Fibroblast of villous mesenchyme (primary cell): ENCODE data around the gene SRCIN1. TPM values are rescaled to one million over a fixed set of nuclear protein-coding genes. Genes with fewer than 3 reads are reported as not detected.
"Not testable (repeated sequence)": the region's sequence is repeated elsewhere in the genome, so short reads cannot be mapped to it uniquely, and the experiment has no call there.

ENCODE experiments used
- DNase-seq: peaks from one replicate; pipeline ENCODE4 v3.0.0-alpha.2; 2010; ENCODE audit warnings: low read depth
- H3K4me3 ChIP-seq: 2 replicates; pipeline ENCODE4 v1.5.1; 2011; ENCODE audit warnings: low read depth, mild to moderate bottlenecking, low read length
- total RNA-seq: library from RNA; depleted of rRNA; stranded (reverse); fragments of >200 nt; gene quantifications from 2 replicates; pipeline ENCODE4 v1.2.3, GENCODE V29; 2012
- TF ChIP-seq, protein P1 (sequence below): IDR thresholded peaks from 2 replicates; pipeline ENCODE4 v1.5.1; 2012; ENCODE audit warnings: low read depth, mild to moderate bottlenecking, low read length; ENCODE audit not compliant: insufficient read depth

Gene SRCIN1, protein sequence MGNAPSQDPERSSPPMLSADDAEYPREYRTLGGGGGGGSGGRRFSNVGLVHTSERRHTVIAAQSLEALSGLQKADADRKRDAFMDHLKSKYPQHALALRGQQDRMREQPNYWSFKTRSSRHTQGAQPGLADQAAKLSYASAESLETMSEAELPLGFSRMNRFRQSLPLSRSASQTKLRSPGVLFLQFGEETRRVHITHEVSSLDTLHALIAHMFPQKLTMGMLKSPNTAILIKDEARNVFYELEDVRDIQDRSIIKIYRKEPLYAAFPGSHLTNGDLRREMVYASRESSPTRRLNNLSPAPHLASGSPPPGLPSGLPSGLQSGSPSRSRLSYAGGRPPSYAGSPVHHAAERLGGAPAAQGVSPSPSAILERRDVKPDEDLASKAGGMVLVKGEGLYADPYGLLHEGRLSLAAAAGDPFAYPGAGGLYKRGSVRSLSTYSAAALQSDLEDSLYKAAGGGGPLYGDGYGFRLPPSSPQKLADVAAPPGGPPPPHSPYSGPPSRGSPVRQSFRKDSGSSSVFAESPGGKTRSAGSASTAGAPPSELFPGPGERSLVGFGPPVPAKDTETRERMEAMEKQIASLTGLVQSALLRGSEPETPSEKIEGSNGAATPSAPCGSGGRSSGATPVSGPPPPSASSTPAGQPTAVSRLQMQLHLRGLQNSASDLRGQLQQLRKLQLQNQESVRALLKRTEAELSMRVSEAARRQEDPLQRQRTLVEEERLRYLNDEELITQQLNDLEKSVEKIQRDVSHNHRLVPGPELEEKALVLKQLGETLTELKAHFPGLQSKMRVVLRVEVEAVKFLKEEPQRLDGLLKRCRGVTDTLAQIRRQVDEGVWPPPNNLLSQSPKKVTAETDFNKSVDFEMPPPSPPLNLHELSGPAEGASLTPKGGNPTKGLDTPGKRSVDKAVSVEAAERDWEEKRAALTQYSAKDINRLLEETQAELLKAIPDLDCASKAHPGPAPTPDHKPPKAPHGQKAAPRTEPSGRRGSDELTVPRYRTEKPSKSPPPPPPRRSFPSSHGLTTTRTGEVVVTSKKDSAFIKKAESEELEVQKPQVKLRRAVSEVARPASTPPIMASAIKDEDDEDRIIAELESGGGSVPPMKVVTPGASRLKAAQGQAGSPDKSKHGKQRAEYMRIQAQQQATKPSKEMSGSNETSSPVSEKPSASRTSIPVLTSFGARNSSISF
- not detected in 2 replicates for total RNA-seq

DNA sequence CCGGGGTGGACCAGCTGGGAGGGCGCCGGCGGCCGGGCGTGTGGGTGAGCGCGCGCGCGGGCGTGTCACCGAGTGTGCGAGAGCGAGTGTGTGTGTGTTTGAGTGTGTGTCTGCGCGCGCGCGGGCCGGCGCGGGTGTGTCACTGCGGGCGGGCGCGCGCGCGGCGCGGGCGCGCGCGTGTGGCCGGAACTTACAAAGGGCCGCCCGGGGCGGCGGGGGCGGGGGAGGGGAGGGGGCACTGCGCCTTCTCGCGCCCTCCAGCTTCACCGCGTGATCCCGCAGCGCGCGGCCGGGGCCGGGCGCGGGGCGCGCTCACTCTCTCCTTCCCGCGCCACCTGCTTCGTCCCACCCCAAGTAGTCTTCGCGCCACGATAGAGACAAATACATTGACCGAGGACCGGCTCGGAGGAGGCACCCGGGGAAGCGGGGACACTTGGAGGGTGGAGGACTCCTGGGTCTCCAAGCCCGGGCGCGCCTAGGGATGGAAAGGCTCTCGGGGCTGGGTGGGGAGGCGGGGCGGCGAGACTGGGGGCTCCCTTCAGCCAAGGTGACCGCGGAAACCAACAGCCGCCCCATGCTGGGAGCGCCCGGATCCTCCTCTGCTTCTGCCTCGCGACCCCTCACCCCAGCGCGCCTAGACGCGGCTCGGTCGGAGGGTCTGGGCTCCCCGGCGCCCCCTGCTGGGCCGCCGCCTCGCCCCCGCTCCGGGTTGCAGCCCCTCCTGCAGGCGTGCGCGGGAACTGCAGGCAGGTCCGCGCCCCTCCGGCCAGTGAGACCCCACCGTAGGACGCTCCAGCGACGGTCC, at the start of gene SRCIN1:
Gene SRCIN1 (minus strand): TSS at position 112 of the 805 bp plus-strand sequence. CDS start 247 bp downstream, outside the sequence.
- TF ChIP-seq, protein P1, sequence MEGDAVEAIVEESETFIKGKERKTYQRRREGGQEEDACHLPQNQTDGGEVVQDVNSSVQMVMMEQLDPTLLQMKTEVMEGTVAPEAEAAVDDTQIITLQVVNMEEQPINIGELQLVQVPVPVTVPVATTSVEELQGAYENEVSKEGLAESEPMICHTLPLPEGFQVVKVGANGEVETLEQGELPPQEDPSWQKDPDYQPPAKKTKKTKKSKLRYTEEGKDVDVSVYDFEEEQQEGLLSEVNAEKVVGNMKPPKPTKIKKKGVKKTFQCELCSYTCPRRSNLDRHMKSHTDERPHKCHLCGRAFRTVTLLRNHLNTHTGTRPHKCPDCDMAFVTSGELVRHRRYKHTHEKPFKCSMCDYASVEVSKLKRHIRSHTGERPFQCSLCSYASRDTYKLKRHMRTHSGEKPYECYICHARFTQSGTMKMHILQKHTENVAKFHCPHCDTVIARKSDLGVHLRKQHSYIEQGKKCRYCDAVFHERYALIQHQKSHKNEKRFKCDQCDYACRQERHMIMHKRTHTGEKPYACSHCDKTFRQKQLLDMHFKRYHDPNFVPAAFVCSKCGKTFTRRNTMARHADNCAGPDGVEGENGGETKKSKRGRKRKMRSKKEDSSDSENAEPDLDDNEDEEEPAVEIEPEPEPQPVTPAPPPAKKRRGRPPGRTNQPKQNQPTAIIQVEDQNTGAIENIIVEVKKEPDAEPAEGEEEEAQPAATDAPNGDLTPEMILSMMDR = peak; percentile 77
- DNase-seq = peak; percentile 7

DNA sequence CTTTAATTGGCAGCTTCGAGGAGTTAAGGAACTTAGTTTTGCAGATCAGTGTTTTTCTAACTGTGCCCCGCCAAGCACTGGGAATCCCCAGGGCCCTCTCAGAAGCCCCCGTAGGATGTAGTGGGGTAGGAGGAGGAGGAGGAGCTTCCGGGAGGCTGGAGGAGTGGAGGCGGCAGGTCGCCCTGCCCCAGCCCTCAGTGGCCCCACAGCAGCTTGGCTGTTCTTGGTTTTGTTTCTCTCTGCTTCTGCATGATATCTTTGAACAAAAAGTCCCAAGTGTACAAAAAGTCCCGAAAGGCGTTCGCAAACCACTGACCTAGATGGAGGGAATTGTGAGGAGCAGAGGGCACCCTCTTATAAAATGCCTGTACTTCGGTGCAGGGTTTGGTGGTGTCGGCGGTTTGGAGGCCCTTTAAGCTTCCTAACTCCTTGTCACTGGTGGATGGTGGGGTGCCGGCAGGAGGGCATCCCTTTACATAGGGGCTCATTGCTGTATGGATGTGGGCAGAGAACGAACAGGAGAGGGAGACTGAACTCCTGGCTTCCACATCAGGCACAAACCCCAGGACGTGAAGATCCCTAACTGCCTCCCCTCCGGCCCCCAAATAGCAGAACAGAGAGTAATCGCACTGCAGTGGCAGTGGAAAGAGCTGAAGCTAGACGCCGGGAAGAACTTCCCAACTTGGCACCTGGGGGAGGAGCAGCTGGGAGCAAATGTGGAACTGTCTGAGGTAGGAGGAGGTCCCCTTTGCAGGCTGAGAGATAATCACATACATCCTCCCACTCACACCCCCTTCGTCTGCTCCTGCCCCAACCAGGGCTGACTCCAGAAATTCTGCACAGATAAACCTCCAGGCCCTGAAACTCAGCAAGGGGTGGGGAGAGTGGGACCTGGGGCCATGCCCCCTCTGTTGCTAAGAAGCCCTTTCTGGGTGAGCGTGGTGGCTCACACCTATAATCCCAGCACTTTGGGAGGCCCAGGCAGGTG, 49.0 kb upstream of the SRCIN1 start:
- TF ChIP-seq, protein P1 = no peak
- H3K4me3 ChIP-seq = no peak overlapping the region
- DNase-seq = no peak

More for the DNA sequence above, at the start of gene SRCIN1:
- peak within 1 kb of the TSS; percentile 52 for H3K4me3 ChIP-seq

DNA sequence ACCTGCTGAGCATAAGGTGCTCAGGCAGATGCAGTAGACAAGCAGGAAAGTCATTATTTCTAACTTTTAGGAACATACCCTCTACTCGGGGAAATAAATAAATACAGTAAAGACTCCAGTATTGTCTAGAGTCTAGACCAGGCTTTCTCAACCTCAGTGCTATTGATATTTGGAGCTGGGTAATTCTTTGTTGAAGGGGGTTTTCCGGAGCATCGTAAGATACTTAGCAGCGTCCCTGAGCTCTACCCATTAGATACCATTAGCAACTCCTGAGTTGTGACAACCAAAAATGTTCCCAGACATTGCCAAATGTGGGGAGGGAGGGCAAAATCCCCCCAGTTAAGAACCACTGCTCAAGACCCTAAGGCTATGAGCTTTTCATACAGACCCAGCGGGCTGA, 47.9 kb upstream of the SRCIN1 start:
- H3K4me3 ChIP-seq = no peak overlapping the region
- no peak for DNase-seq
- TF ChIP-seq, protein P1 = no peak

DNA sequence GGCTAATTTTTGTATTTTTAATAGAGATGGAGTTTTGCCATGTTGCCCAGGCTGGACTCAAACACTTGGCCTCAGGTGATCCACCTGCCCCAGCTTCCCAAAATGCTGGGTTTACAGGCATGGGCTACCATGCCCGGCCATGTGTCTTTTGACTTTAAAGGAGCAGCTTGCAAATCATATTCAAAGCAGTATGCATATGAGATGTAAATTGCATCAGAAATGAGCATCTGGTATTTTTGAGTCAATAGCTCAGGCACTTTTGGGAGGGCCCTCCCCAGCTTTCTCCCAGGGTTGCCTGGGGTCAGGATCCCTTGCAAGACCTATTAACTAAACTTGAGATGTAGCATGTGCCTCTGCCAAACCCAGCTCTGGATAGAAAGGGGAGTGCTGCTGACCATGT, 47.5 kb upstream of the SRCIN1 start:
- no peak for DNase-seq
- TF ChIP-seq, protein P1 = no peak
- no peak overlapping the region for H3K4me3 ChIP-seq

DNA sequence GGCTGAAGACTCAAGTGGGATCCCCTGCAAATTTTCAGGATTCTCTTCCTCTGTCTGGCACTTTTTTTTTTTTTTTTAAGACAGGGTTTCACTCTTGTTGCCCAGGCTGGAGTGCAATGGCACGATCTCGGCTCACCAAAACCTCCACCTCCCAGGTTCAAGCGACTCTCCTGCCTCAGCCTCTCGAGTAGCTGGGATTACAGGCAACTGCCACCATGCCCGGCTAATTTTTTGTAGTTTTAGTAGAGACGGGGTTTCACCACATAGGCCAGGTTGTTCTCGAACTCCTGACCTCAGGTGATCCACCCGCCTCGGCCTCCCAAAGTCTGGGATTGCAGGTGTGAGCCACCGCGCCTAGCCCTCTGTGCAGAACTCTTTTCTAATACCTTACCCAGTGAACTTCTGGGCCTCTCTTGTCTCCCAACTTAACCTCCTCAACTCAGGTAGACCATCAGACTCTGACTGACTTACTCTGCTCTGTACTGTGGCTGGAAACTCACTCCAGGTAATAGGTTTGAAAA, 45.0 kb upstream of the SRCIN1 start:
- H3K4me3 ChIP-seq, DNase-seq: not testable (repeated sequence)

DNA sequence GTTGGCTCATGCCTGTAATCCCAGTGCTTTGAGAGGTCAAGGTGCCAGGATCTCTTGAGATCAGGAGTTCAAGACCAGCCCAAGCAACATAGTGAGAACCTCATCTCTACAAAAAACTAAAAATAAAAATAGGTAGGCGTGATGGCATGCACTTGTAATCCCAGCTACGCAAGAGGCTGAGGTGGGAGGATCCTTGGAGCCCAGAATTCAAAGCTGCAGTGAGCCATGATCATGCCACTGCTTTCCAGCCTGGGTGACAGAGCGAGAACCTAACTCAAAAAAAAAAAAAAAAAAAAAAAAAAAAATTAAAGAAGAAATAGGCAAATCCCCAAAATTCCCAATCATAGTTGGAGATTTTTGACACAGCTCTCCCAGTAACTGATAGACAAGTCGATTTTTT, 32.2 kb upstream of the SRCIN1 start:
- no peak overlapping the region for H3K4me3 ChIP-seq
- TF ChIP-seq, protein P1 = no peak
- no peak for DNase-seq
